ENCODE data around the gene HECTD4.

GRCh38 chr12:112122823-112123690 lies 259.2 kb downstream of the HECTD4 start:
- TF ChIP-seq POLR2A (IDR thresholded peaks at IDR 0.05; ENCODE audit: borderline replicate concordance, extremely low read depth, insufficient read depth, insufficient read length) (no peak), MAX (IDR thresholded peaks at IDR 0.05) (no peak), ZNF274 (IDR thresholded peaks at IDR 0.05; ENCODE audit: low read depth, low read length) (no peak), RAD21 (IDR thresholded peaks at IDR 0.05; ENCODE audit: low read depth) (no peak), YY1 (IDR thresholded peaks at IDR 0.05; ENCODE audit: extremely low read depth, insufficient replicate concordance, low read depth, low read length) (no peak), EZH2 (IDR thresholded peaks at IDR 0.05) (no peak), SP1 (IDR thresholded peaks at IDR 0.05; ENCODE audit: low read depth) (peak; percentile 17; the same call in 1 of the 2 replicates), TCF7L2 (IDR thresholded peaks at IDR 0.05; ENCODE audit: borderline replicate concordance, extremely low read depth, insufficient read depth, insufficient read length) (no peak)
- TF ChIP-seq, protein P1, sequence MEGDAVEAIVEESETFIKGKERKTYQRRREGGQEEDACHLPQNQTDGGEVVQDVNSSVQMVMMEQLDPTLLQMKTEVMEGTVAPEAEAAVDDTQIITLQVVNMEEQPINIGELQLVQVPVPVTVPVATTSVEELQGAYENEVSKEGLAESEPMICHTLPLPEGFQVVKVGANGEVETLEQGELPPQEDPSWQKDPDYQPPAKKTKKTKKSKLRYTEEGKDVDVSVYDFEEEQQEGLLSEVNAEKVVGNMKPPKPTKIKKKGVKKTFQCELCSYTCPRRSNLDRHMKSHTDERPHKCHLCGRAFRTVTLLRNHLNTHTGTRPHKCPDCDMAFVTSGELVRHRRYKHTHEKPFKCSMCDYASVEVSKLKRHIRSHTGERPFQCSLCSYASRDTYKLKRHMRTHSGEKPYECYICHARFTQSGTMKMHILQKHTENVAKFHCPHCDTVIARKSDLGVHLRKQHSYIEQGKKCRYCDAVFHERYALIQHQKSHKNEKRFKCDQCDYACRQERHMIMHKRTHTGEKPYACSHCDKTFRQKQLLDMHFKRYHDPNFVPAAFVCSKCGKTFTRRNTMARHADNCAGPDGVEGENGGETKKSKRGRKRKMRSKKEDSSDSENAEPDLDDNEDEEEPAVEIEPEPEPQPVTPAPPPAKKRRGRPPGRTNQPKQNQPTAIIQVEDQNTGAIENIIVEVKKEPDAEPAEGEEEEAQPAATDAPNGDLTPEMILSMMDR (IDR thresholded peaks at IDR 0.05 in 2 of 3, conservative IDR thresholded peaks at IDR 0.05 in 1 of 3; ENCODE audit: borderline replicate concordance in 1 of 3, insufficient read depth in 1 of 3, low read depth in 2 of 3, low read length in 2 of 3): no peak
- TF ChIP-seq, protein P2, sequence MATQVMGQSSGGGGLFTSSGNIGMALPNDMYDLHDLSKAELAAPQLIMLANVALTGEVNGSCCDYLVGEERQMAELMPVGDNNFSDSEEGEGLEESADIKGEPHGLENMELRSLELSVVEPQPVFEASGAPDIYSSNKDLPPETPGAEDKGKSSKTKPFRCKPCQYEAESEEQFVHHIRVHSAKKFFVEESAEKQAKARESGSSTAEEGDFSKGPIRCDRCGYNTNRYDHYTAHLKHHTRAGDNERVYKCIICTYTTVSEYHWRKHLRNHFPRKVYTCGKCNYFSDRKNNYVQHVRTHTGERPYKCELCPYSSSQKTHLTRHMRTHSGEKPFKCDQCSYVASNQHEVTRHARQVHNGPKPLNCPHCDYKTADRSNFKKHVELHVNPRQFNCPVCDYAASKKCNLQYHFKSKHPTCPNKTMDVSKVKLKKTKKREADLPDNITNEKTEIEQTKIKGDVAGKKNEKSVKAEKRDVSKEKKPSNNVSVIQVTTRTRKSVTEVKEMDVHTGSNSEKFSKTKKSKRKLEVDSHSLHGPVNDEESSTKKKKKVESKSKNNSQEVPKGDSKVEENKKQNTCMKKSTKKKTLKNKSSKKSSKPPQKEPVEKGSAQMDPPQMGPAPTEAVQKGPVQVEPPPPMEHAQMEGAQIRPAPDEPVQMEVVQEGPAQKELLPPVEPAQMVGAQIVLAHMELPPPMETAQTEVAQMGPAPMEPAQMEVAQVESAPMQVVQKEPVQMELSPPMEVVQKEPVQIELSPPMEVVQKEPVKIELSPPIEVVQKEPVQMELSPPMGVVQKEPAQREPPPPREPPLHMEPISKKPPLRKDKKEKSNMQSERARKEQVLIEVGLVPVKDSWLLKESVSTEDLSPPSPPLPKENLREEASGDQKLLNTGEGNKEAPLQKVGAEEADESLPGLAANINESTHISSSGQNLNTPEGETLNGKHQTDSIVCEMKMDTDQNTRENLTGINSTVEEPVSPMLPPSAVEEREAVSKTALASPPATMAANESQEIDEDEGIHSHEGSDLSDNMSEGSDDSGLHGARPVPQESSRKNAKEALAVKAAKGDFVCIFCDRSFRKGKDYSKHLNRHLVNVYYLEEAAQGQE (IDR thresholded peaks at IDR 0.05; ENCODE audit: low read depth): no peak
